SK-N-SH (cell line): ENCODE results near the gene RAC3. TPM values are rescaled to one million over a fixed set of nuclear protein-coding genes. Genes with fewer than 3 reads are reported as not detected.

Experiments used
- CTCF ChIA-PET: fragments of 300-600, 350-600 bp; formaldehyde crosslinking; extraction: SDS; loops from one replicate; lab custom pipeline; 2021; lab: Yijun Ruan, JAX
- POLR2A ChIA-PET: fragments of 350-600 bp; sonication (Branson Sonifier 250); formaldehyde crosslinking; extraction: SDS; loops from one replicate; lab custom pipeline; 2020; ENCODE audit warnings: antibody characterized with exemption, inconsistent platforms; lab: Yijun Ruan, JAX
- DNase-seq: peaks from one replicate; pipeline ENCODE4 v3.0.0; 2012
- H2AFZ ChIP-seq: fragments of 200-600 bp; sonication (generic); 2 replicates; pipeline ENCODE4 v1.8.1; 2016; ENCODE audit warnings: antibody characterized with exemption, mild to moderate bottlenecking, low read depth
- H3F3A ChIP-seq: fragments of 200-600 bp; sonication (generic); replicated peaks from 2 replicates; pipeline ENCODE3; 2016; ENCODE audit warnings: antibody characterized with exemption, mild to moderate bottlenecking; ENCODE audit not compliant: insufficient read depth
- H3K27ac ChIP-seq, 2 experiments: fragments of 200-500 bp in 1 of 2; fragments of 200-600 bp in 1 of 2; sonication (Bioruptor generic) in 1 of 2; sonication (generic), shearing (Covaris generic) in 1 of 2; 2 replicates each; pipeline versions ENCODE4 v1.5.1 to v1.6.1; 2014 to 2016; ENCODE audit warnings: low read depth in 2 of 2, inconsistent platforms in 1 of 2, low read length in 1 of 2, mild to moderate bottlenecking in 1 of 2, mixed read lengths in 1 of 2
- H3K27me3 ChIP-seq: fragments of 200-600 bp; sonication (generic), shearing (Covaris generic); 2 replicates; pipeline ENCODE4 v1.6.1; 2016; ENCODE audit warnings: mixed run types; ENCODE audit not compliant: insufficient read depth
- H3K36me3 ChIP-seq, 2 experiments: fragments of 200-500 bp in 1 of 2; fragments of 200-600 bp in 1 of 2; sonication (Bioruptor generic) in 1 of 2; sonication (generic) in 1 of 2; replicated peaks in 1 of 2; 2 replicates each; pipeline versions ENCODE3 to v1.5.1; 2014 to 2016; ENCODE audit warnings: low read length in 1 of 2, mild to moderate bottlenecking in 1 of 2; ENCODE audit not compliant: insufficient read depth in 2 of 2, control insufficient read depth in 1 of 2
- H3K4me1 ChIP-seq, 2 experiments: fragments of 200-500 bp in 1 of 2; fragments of 200-600 bp in 1 of 2; sonication (Bioruptor generic) in 1 of 2; sonication (generic), shearing (Covaris generic) in 1 of 2; 2 replicates each; pipeline versions ENCODE4 v1.5.1 to v1.6.1; 2014 to 2016; ENCODE audit warnings: low read depth in 1 of 2, low read length in 1 of 2, mixed run types in 1 of 2; ENCODE audit not compliant: insufficient read depth in 2 of 2, control insufficient read depth in 1 of 2
- H3K4me2 ChIP-seq: fragments of 200-600 bp; sonication (generic), shearing (Covaris generic); 2 replicates; pipeline ENCODE4 v1.6.1; 2017; ENCODE audit warnings: mixed run types
- H3K4me3 ChIP-seq, 2 experiments: fragments of 200-500 bp in 1 of 2; fragments of 200-600 bp in 1 of 2; sonication (Bioruptor generic) in 1 of 2; sonication (generic), shearing (Covaris generic) in 1 of 2; 2 replicates each; pipeline versions ENCODE4 v1.5.1 to v1.8.1; 2014 to 2016; ENCODE audit warnings: low read depth in 2 of 2, inconsistent platforms in 1 of 2, low read length in 1 of 2, mild to moderate bottlenecking in 1 of 2, mixed read lengths in 1 of 2, moderate library complexity in 1 of 2
- H3K79me2 ChIP-seq: fragments of 200-600 bp; sonication (generic); 2 replicates; pipeline ENCODE4 v1.8.1; 2017; ENCODE audit warnings: mild to moderate bottlenecking; ENCODE audit not compliant: insufficient read depth
- H3K9ac ChIP-seq: fragments of 200-600 bp; sonication (generic); 2 replicates; pipeline ENCODE4 v1.6.1; 2017; ENCODE audit warnings: mixed run types
- H3K9me2 ChIP-seq: fragments of 200-600 bp; sonication (generic); 2 replicates; pipeline ENCODE4 v1.6.1; 2017; ENCODE audit warnings: mixed run types
- H3K9me3 ChIP-seq: fragments of 200-600 bp; sonication (generic); 2 replicates; pipeline ENCODE4 v1.6.1; 2017; ENCODE audit warnings: mixed run types, mild to moderate bottlenecking, moderate library complexity
- H4K20me1 ChIP-seq: fragments of 200-600 bp; sonication (generic); 2 replicates; pipeline ENCODE4 v1.6.1; 2017; ENCODE audit warnings: mild to moderate bottlenecking, mixed run types; ENCODE audit not compliant: insufficient read depth
- CHD2 ChIP-seq: fragments of 150-350 bp; IDR thresholded peaks from 2 replicates; pipeline ENCODE4 v1.6.1; 2018; ENCODE audit warnings: low read length; ENCODE audit not compliant: partially characterized antibody
- EZH2phosphoT487 ChIP-seq: fragments of 200-600 bp; sonication (generic); IDR thresholded peaks from 2 replicates; pipeline ENCODE4 v1.6.1; 2017; ENCODE audit warnings: low read depth, mixed run types, mild to moderate bottlenecking, antibody characterized with exemption, moderate library complexity, borderline replicate concordance
- FOXM1 ChIP-seq: IDR thresholded peaks from 2 replicates; pipeline ENCODE4 v1.4.0; 2012; ENCODE audit warnings: low read depth, mild to moderate bottlenecking
- RAD21 ChIP-seq: IDR thresholded peaks from 2 replicates; pipeline ENCODE4 v1.6.1; 2012; ENCODE audit warnings: mild to moderate bottlenecking, low read length
- RCOR1 ChIP-seq: fragments of 150-350 bp; IDR thresholded peaks from 2 replicates; pipeline ENCODE4 v1.6.1; 2017; ENCODE audit warnings: antibody characterized with exemption, low read length
- SIN3A ChIP-seq: IDR thresholded peaks from 2 replicates; pipeline ENCODE4 v1.6.1; 2012; ENCODE audit warnings: low read depth, mild to moderate bottlenecking, low read length, moderate library complexity, borderline replicate concordance
- SMC3 ChIP-seq: IDR thresholded peaks from 2 replicates; pipeline ENCODE4 v1.6.1; 2012; ENCODE audit warnings: low read depth, low read length, improper control_type of control experiment
- WGBS: methylation state at CpG from one replicate; pipeline ENCODE4 v1.1.6; 2017; ENCODE audit warnings: low lambda C conversion rate; 5-methylcytosine and 5-hydroxymethylcytosine counted together
- polyA plus RNA-seq, 3 experiments: library from polyadenylated mRNA; depleted of rRNA; stranded (reverse); fragments of >200 nt; gene quantifications; 2 replicates each; pipeline ENCODE4 v1.2.3, GENCODE V29; 2012
- TF ChIP-seq, protein P1 (sequence below): fragments of 150-350 bp; IDR thresholded peaks from 2 replicates; pipeline ENCODE4 v1.6.1; 2017; ENCODE audit warnings: antibody characterized with exemption, low read length, low read depth, borderline replicate concordance
- TF ChIP-seq, protein P2 (sequence below): IDR thresholded peaks from 2 replicates; pipeline ENCODE4 v1.6.1; 2012; ENCODE audit warnings: mild to moderate bottlenecking, low read depth, low read length, moderate library complexity
- TF ChIP-seq, protein P3 (sequence below): fragments of 200-600 bp; sonication (generic); IDR thresholded peaks from 2 replicates; pipeline ENCODE4 v1.6.1; 2017; ENCODE audit warnings: antibody characterized with exemption, mild to moderate bottlenecking, moderate library complexity
- TF ChIP-seq, protein P4 (sequence below): IDR thresholded peaks from 2 replicates; pipeline ENCODE4 v1.4.0; 2012; ENCODE audit warnings: low read depth, borderline replicate concordance

RAC3 gene
- polyA plus RNA-seq, 1 of the 3 experiments (the other 2 are of a cell fraction): 83.6 TPM

DNA sequence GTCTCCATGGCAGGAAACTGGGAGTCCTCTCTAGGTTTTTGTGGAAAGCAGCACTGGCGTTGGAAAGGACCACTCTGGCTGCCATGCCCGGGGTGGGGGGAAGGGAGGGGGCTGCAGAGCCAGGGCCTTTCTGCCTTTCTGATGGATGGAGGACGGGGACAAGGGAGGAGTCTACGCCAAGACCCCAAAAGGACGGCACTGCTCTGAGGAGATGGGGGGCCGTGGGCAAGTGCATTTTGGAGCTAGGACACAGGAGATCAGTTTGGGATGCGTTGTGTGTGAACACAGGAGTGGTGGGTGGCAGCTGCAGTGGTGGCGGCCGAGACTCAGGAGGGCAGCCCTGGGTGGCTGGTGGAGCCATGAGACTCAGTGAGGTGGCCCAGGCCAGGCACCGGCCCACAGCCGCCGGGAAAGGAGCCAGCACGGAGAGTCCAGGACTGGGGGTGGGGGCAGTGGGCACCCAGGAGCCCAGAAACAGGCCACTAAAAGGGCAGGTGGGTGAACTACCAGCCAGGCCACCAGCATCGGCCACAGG is 10.8 kb upstream of the RAC3 start:
- CTCF ChIA-PET: interaction anchor here (0.6 to 35.7 kb wide), 49 partner anchors 10 to 337 kb away, joined by 3 to 1216 read pairs (median 6); partner anchors contain the start of genes ANAPC11, ARHGDIA, ARL16 and ASPSCR1
- Histone ChIP-seq H3K79me2 (peaks cover 36% of the 10 kb centered on the region), H4K20me1 (peaks cover 17% of the 10 kb centered on the region), H2AFZ (no peak overlapping the region), H3F3A (peaks cover 32% of the 10 kb centered on the region), H3K9ac (no peak overlapping the region), H3K9me2 (no peaks in the 10 kb centered on the region), H3K4me3 (peak overlapping the region in 1 of 2 experiments; percentile 92; a peak in 1 of 4 replicates), H3K9me3 (no peaks in the 10 kb centered on the region), H3K4me1 (peaks cover 18 to 36% of the 10 kb centered on the region in 2 experiments; a peak in 3 of 4 replicates), H3K27me3 (no peaks in the 10 kb centered on the region), H3K4me2 (peak overlapping the region; percentile 99), H3K36me3 (peaks cover 7 to 23% of the 10 kb centered on the region in 2 experiments), H3K27ac (peak overlapping the region in 1 of 2 experiments; percentile 11; a peak in 1 of 4 replicates)
- POLR2A ChIA-PET: interaction anchor here (0.6 to 4.2 kb wide), 10 partner anchors 10 to 105 kb away, joined by 3 to 41 read pairs (median 5); partner anchors contain the start of genes ASPSCR1, FASN, NOTUM and RAC3
- no peak for TF ChIP-seq RCOR1
- WGBS: 84% methylated on average over 13 of the region's 14 CpGs
- no peak for DNase-seq

DNA sequence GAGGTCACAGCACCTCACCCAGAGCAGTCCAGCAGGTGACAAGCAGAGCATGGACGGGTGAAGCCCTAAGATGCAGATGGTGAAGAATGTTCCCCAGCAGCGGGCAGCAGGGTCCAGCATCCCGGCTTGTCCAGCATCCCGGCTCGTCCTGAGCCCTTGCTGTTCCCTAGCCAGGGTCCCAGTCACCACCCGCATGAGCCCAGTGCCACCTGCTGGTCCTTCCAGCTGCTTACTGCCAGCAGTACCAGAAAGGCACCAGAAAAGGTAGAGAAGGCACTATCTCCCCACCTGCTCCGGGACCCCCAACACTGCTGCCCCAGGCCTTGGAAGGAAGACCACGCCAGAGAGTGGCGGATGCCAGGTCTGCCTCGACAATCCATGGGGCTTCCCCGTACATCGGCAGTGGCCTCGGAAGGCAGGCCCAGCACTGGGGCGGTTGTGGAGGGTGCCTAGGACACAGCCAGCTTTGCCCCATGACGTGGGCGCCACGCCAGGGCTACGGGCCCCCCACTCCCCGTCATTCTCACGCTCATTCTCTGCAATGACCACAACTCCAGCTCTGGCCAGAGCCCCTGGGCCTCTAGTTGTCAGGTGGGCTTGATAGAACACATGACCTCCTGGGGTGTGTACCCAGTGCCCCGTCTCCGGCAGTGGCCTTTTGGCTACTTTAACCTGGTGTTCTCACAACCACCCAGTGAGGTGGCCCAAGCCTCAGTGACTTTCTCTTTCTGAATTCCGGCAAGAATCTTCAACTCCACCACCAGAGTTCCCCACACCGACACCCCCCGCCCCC is 10.2 kb upstream of the RAC3 start:
- Histone ChIP-seq H4K20me1 (peaks cover 17% of the 10 kb centered on the region), H3F3A (peaks cover 32% of the 10 kb centered on the region), H3K9me3 (no peaks in the 10 kb centered on the region)
- TF ChIP-seq, protein P1, sequence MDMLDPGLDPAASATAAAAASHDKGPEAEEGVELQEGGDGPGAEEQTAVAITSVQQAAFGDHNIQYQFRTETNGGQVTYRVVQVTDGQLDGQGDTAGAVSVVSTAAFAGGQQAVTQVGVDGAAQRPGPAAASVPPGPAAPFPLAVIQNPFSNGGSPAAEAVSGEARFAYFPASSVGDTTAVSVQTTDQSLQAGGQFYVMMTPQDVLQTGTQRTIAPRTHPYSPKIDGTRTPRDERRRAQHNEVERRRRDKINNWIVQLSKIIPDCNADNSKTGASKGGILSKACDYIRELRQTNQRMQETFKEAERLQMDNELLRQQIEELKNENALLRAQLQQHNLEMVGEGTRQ: peak; percentile 24; the same call in 1 of the 2 replicates
- TF ChIP-seq, protein P2, sequence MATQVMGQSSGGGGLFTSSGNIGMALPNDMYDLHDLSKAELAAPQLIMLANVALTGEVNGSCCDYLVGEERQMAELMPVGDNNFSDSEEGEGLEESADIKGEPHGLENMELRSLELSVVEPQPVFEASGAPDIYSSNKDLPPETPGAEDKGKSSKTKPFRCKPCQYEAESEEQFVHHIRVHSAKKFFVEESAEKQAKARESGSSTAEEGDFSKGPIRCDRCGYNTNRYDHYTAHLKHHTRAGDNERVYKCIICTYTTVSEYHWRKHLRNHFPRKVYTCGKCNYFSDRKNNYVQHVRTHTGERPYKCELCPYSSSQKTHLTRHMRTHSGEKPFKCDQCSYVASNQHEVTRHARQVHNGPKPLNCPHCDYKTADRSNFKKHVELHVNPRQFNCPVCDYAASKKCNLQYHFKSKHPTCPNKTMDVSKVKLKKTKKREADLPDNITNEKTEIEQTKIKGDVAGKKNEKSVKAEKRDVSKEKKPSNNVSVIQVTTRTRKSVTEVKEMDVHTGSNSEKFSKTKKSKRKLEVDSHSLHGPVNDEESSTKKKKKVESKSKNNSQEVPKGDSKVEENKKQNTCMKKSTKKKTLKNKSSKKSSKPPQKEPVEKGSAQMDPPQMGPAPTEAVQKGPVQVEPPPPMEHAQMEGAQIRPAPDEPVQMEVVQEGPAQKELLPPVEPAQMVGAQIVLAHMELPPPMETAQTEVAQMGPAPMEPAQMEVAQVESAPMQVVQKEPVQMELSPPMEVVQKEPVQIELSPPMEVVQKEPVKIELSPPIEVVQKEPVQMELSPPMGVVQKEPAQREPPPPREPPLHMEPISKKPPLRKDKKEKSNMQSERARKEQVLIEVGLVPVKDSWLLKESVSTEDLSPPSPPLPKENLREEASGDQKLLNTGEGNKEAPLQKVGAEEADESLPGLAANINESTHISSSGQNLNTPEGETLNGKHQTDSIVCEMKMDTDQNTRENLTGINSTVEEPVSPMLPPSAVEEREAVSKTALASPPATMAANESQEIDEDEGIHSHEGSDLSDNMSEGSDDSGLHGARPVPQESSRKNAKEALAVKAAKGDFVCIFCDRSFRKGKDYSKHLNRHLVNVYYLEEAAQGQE: 0 out of 2 replicates have a peak, but pooled peaks have one; percentile 4
- peak; percentile 68; the same call in 1 of the 2 replicates for TF ChIP-seq RCOR1
- TF ChIP-seq CHD2: peak; percentile 64
- TF ChIP-seq SMC3: peak; percentile 100
- peak; percentile 99 for TF ChIP-seq RAD21
- TF ChIP-seq, protein P3, sequence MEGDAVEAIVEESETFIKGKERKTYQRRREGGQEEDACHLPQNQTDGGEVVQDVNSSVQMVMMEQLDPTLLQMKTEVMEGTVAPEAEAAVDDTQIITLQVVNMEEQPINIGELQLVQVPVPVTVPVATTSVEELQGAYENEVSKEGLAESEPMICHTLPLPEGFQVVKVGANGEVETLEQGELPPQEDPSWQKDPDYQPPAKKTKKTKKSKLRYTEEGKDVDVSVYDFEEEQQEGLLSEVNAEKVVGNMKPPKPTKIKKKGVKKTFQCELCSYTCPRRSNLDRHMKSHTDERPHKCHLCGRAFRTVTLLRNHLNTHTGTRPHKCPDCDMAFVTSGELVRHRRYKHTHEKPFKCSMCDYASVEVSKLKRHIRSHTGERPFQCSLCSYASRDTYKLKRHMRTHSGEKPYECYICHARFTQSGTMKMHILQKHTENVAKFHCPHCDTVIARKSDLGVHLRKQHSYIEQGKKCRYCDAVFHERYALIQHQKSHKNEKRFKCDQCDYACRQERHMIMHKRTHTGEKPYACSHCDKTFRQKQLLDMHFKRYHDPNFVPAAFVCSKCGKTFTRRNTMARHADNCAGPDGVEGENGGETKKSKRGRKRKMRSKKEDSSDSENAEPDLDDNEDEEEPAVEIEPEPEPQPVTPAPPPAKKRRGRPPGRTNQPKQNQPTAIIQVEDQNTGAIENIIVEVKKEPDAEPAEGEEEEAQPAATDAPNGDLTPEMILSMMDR: peak; percentile 86
- TF ChIP-seq EZH2phosphoT487: no peak
- TF ChIP-seq FOXM1: no peak
- TF ChIP-seq SIN3A: no peak
- TF ChIP-seq, protein P4, sequence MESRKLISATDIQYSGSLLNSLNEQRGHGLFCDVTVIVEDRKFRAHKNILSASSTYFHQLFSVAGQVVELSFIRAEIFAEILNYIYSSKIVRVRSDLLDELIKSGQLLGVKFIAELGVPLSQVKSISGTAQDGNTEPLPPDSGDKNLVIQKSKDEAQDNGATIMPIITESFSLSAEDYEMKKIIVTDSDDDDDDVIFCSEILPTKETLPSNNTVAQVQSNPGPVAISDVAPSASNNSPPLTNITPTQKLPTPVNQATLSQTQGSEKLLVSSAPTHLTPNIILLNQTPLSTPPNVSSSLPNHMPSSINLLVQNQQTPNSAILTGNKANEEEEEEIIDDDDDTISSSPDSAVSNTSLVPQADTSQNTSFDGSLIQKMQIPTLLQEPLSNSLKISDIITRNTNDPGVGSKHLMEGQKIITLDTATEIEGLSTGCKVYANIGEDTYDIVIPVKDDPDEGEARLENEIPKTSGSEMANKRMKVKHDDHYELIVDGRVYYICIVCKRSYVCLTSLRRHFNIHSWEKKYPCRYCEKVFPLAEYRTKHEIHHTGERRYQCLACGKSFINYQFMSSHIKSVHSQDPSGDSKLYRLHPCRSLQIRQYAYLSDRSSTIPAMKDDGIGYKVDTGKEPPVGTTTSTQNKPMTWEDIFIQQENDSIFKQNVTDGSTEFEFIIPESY: no peak
- TF ChIP-seq, all 33 proteins: peak for 7
- POLR2A ChIA-PET: interaction anchor here (0.6 to 4.2 kb wide), 9 partner anchors 10 to 106 kb away, joined by 3 to 41 read pairs (median 7); partner anchors contain the start of genes ASPSCR1, FASN, NOTUM and RAC3
- peaks cover 7 to 23% of the 10 kb centered on the region in 2 experiments for H3K36me3 ChIP-seq
- WGBS: 18% methylated on average over 21 of the region's 25 CpGs
- H3K4me1 ChIP-seq: peaks cover 18 to 36% of the 10 kb centered on the region in 2 experiments; a peak in 3 of 4 replicates
- H3K4me2 ChIP-seq: peak overlapping the region; percentile 99
- no peaks in the 10 kb centered on the region for H3K9me2 ChIP-seq
- no peaks in the 10 kb centered on the region for H3K27me3 ChIP-seq
- CTCF ChIA-PET: interaction anchor here (0.6 to 35.7 kb wide), 45 partner anchors 10 to 769 kb away, joined by 3 to 1216 read pairs (median 6); partner anchors contain the start of genes ARHGDIA, ARL16, ASPSCR1 and DCXR
- H3K9ac ChIP-seq: peak overlapping the region; percentile 86; the same call in 1 of the 2 replicates
- peak overlapping the region; percentile 88 to 92 for H3K4me3 ChIP-seq
- H3K79me2 ChIP-seq: peaks cover 36% of the 10 kb centered on the region
- DNase-seq: peak; percentile 93
- H3K27ac ChIP-seq: peak overlapping the region; percentile 41; a peak in 3 of 4 replicates
- no peak overlapping the region for H2AFZ ChIP-seq
